GM21528 (cell line): ENCODE data around the gene POLR2B.
"Not testable (repeated sequence)": the region's sequence is repeated elsewhere in the genome, so short reads cannot be mapped to it uniquely, and the experiment has no call there.

Source experiments
- ATAC-seq: cut with Tn5 transposase; IDR thresholded peaks from one replicate; pipeline ENCODE4 v1.9.1; 2021; ENCODE audit warnings: mild to moderate bottlenecking, moderate library complexity; ENCODE audit not compliant: unreplicated experiment, low FRiP score

The POLR2B gene

GRCh38 chr4:56978750-56979303 lies at the start of gene POLR2B:
POLR2B (plus strand) TSS chr4:56978896; CDS start chr4:56978986, 90 bp downstream.
- peak; percentile 55 for ATAC-seq

- ATAC-seq, result no peak
Observed at GRCh38 chr4:56930638-56931037, 48.1 kb upstream of the POLR2B start.

GRCh38 chr4:56931924-56932323 lies 46.8 kb upstream of the POLR2B start:
- ATAC-seq, result no peak

GRCh38 chr4:56937262-56937661 lies 41.4 kb upstream of the POLR2B start:
- no peak for ATAC-seq

- ATAC-seq, result not testable (repeated sequence)
Observed at GRCh38 chr4:56939826-56940225, 38.9 kb upstream of the POLR2B start.

GRCh38 chr4:56940403-56940802 lies 38.3 kb upstream of the POLR2B start:
- no peak for ATAC-seq

- ATAC-seq, result no peak
Observed at GRCh38 chr4:56940971-56941370, 37.7 kb upstream of the POLR2B start.

- no peak for ATAC-seq
Observed at GRCh38 chr4:56941403-56941802, 37.3 kb upstream of the POLR2B start.

GRCh38 chr4:56953680-56954520 lies 24.8 kb upstream of the POLR2B start:
- ATAC-seq, result no peak

GRCh38 chr4:56958111-56958517 lies 20.6 kb upstream of the POLR2B start:
- ATAC-seq, result no peak

- ATAC-seq, result no peak
Observed at GRCh38 chr4:56959100-56959499, 19.6 kb upstream of the POLR2B start.

GRCh38 chr4:56961107-56961500 lies 17.6 kb upstream of the POLR2B start:
- ATAC-seq, result no peak

- ATAC-seq, result no peak
Observed at GRCh38 chr4:56971383-56971782, 7.3 kb upstream of the POLR2B start.

GRCh38 chr4:56972389-56972788 lies 6.3 kb upstream of the POLR2B start:
- ATAC-seq, result no peak

- no peak for ATAC-seq
Observed at GRCh38 chr4:56972809-56973208, 5.9 kb upstream of the POLR2B start.

GRCh38 chr4:56973336-56973735 lies 5.4 kb upstream of the POLR2B start:
- no peak for ATAC-seq

GRCh38 chr4:56976283-56976836 lies 2.3 kb upstream of the POLR2B start:
- no peak for ATAC-seq

- peak; percentile 28 for ATAC-seq
Observed at GRCh38 chr4:56976837-56977320, 1.8 kb upstream of the POLR2B start.

GRCh38 chr4:56977321-56978012 lies 1.2 kb upstream of the POLR2B start, which contains the start of gene NOA1:
NOA1 (minus strand) TSS chr4:56977606; CDS start chr4:56977585, 21 bp downstream.
- ATAC-seq, result peak; percentile 84

- ATAC-seq, result no peak
Observed at GRCh38 chr4:56979421-56980072, 851 bp downstream of the POLR2B start.
